HEK293 (cell line): ENCODE measurements around the gene CROCC.
A peak's percentile ranks its signal among the peaks of the same experiment; 100 is the strongest.
"Not testable (repeated sequence)": the region's sequence is repeated elsewhere in the genome, so short reads cannot be mapped to it uniquely, and the experiment has no call there.

Experiments
- CTCF ChIA-PET: fragments of 350-600 bp; formaldehyde crosslinking; extraction: SDS; loops from one replicate; lab custom pipeline; 2021; ENCODE audit warnings: antibody characterized with exemption; lab: Yijun Ruan, JAX
- POLR2A ChIA-PET: fragments of 300-600 bp; formaldehyde crosslinking; extraction: SDS; loops from one replicate; lab custom pipeline; 2020; ENCODE audit warnings: antibody characterized with exemption, inconsistent platforms; lab: Yijun Ruan, JAX
- H3K27ac ChIP-seq: fragments of 200-500 bp; sonication (Bioruptor generic); 2 replicates; pipeline ENCODE4 v1.5.1; 2014; ENCODE audit warnings: low read depth, low read length, control low read depth, inconsistent platforms; ENCODE audit errors: extremely low read depth
- H3K36me3 ChIP-seq, 2 experiments: fragments of 200-500 bp in 1 of 2; sonication (Bioruptor generic) in 1 of 2; 1 replicate in 1 of 2; 2 replicates in 1 of 2; pipeline ENCODE4 v1.5.1; 2014 to 2017; ENCODE audit warnings: inconsistent platforms in 2 of 2, low read length in 2 of 2; ENCODE audit not compliant: control insufficient read depth in 2 of 2, insufficient read depth in 1 of 2
- H3K4me1 ChIP-seq: fragments of 200-500 bp; sonication (Bioruptor generic); 2 replicates; pipeline ENCODE4 v1.5.1; 2014; ENCODE audit warnings: mild to moderate bottlenecking, low read length, inconsistent platforms; ENCODE audit not compliant: control insufficient read depth, insufficient read depth
- H3K4me3 ChIP-seq: 2 replicates; pipeline ENCODE4 v1.5.1; 2011; ENCODE audit warnings: low read depth, mild to moderate bottlenecking, control low read depth, low read length, moderate library complexity
- H3K9me3 ChIP-seq: fragments of 200-500 bp; sonication (Bioruptor generic); 2 replicates; pipeline ENCODE4 v1.5.1; 2014; ENCODE audit warnings: low read depth, low read length, inconsistent platforms; ENCODE audit not compliant: control insufficient read depth, insufficient read depth
- EGR2 ChIP-seq: fragments of 450-650 bp; formaldehyde crosslinking; IDR thresholded peaks from 2 replicates; pipeline ENCODE4 v1.5.1; 2016; ENCODE audit warnings: low read depth, missing biosample characterization, missing genetic modification characterization
- GLIS1 ChIP-seq: fragments of 450-650 bp; formaldehyde crosslinking; IDR thresholded peaks from 2 replicates; pipeline ENCODE4 v1.5.1; 2016; ENCODE audit warnings: missing biosample characterization, missing genetic modification characterization
- ZIC2 ChIP-seq: fragments of 450-650 bp; formaldehyde crosslinking; IDR thresholded peaks from 2 replicates; pipeline ENCODE4 v1.5.1; 2016; ENCODE audit warnings: missing biosample characterization, missing genetic modification characterization
- ZNF214 ChIP-seq: fragments of 450-650 bp; formaldehyde crosslinking; IDR thresholded peaks from 2 replicates; pipeline ENCODE4 v1.5.1; 2017; ENCODE audit warnings: missing biosample characterization, mild to moderate bottlenecking, missing genetic modification characterization, borderline replicate concordance
- ZNF394 ChIP-seq: fragments of 450-650 bp; formaldehyde crosslinking; IDR thresholded peaks from 2 replicates; pipeline ENCODE4 v1.5.1; 2016; ENCODE audit warnings: missing biosample characterization, missing genetic modification characterization, mild to moderate bottlenecking, moderate library complexity, borderline replicate concordance
- ZNF416 ChIP-seq: fragments of 450-650 bp; formaldehyde crosslinking; IDR thresholded peaks from 2 replicates; pipeline ENCODE4 v1.5.1; 2016; ENCODE audit warnings: missing biosample characterization, missing genetic modification characterization
- ZNF600 ChIP-seq: fragments of 450-650 bp; formaldehyde crosslinking; IDR thresholded peaks from 2 replicates; pipeline ENCODE4 v1.5.1; 2016; ENCODE audit warnings: missing biosample characterization, missing genetic modification characterization
- TF ChIP-seq, protein P1 (sequence below): fragments of 450-650 bp; formaldehyde crosslinking; IDR thresholded peaks from 2 replicates; pipeline ENCODE4 v1.5.1; 2016; ENCODE audit warnings: missing biosample characterization, missing genetic modification characterization
- TF ChIP-seq, protein P2 (sequence below): fragments of 450-650 bp; formaldehyde crosslinking; IDR thresholded peaks from 2 replicates; pipeline ENCODE4 v1.5.1; 2017; ENCODE audit warnings: missing biosample characterization, missing genetic modification characterization

CROCC gene

DNA sequence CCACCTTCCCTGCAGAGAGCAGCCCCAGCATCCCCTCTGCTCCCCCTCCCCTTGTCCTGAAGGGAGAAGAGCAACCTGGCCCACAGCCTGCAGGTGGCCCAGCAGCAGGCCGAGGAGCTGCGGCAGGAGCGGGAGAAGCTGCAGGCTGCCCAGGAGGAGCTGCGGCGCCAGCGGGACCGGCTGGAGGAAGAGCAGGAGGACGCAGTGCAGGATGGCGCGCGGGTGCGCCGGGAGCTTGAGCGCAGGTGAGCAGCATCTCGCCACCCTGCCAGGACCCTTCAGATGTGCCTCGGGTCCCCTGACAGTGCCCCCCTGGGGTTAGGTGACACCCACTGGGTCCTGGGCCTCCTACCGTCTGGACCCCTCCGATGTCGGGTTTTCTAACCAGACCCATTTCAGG is 22.3 kb downstream of the CROCC start:
- TF ChIP-seq, protein P1, sequence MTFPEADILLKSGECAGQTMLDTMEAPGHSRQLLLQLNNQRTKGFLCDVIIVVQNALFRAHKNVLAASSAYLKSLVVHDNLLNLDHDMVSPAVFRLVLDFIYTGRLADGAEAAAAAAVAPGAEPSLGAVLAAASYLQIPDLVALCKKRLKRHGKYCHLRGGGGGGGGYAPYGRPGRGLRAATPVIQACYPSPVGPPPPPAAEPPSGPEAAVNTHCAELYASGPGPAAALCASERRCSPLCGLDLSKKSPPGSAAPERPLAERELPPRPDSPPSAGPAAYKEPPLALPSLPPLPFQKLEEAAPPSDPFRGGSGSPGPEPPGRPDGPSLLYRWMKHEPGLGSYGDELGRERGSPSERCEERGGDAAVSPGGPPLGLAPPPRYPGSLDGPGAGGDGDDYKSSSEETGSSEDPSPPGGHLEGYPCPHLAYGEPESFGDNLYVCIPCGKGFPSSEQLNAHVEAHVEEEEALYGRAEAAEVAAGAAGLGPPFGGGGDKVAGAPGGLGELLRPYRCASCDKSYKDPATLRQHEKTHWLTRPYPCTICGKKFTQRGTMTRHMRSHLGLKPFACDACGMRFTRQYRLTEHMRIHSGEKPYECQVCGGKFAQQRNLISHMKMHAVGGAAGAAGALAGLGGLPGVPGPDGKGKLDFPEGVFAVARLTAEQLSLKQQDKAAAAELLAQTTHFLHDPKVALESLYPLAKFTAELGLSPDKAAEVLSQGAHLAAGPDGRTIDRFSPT (tag by site-specific recombination), result no peak
- peak; percentile 42; the same call in 1 of the 2 replicates for TF ChIP-seq ZNF394
- H3K36me3 ChIP-seq, result peaks cover 0 to 45% of the 10 kb centered on the region in 2 experiments; a peak in 2 of 3 replicates
- H3K27ac ChIP-seq, result no peak overlapping the region
- H3K4me3 ChIP-seq, result no peak overlapping the region
- no peaks in the 10 kb centered on the region for H3K4me1 ChIP-seq
- ChIA-PET CTCF (interaction anchor here (1.0 kb wide), 1 partner anchor 22 kb away, joined by 4 read pairs; the partner anchor contains the start of gene CROCC), POLR2A (no interaction called here)
- no peaks in the 10 kb centered on the region for H3K9me3 ChIP-seq

DNA sequence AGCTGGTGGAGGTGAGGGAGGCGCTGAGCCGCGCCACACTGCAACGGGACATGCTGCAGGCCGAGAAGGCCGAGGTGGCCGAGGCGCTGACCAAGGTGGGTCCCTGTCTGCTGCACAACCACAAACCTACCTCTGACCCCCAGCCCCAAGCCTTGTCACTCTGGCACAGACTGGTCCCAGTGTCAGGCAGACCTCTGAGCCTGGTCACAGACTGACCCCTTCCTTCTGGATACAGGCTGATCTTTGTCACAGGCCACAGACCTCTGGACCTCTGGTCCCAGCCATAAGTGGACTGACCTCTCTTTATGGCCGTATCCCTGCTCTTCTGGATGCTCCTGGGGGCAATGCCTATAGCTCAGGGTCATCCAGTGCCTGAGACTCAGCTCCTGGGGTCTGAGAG is 23.8 kb downstream of the CROCC start:
- not testable (repeated sequence) for H3K4me1 ChIP-seq, H3K4me3 ChIP-seq, H3K27ac ChIP-seq, H3K9me3 ChIP-seq
- CTCF ChIA-PET, result interaction anchor here (0.7 to 1.6 kb wide), 3 partner anchors 16 to 336 kb away, joined by 3 to 5 read pairs (median 5); no protein-coding TSS in a partner anchor
- POLR2A ChIA-PET, result interaction anchor here (2.4 kb wide), 1 partner anchor 40 kb away, joined by 5 read pairs; no protein-coding TSS in a partner anchor
- H3K36me3 ChIP-seq, result peaks cover 0 to 43% of the 10 kb centered on the region in 2 experiments; a peak in 2 of 3 replicates

DNA sequence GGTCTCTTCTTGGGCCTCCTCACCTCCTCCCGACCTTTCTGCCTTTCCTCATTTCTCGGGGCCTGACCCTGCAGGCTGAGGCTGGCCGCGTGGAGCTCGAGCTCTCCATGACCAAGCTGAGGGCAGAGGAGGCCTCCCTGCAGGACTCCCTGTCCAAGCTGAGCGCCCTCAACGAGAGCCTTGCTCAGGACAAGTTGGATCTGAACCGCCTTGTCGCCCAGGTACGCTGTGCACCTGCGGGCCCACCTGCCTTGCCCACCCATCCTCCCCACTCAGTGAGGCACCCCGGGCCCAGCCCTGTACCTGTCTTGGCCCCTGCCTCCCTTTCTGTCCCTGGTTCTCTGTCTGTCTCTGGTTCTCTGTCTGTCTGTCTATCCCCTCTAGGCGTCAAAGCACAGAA is 24.5 kb downstream of the CROCC start:
- not testable (repeated sequence) for H3K27ac ChIP-seq

DNA sequence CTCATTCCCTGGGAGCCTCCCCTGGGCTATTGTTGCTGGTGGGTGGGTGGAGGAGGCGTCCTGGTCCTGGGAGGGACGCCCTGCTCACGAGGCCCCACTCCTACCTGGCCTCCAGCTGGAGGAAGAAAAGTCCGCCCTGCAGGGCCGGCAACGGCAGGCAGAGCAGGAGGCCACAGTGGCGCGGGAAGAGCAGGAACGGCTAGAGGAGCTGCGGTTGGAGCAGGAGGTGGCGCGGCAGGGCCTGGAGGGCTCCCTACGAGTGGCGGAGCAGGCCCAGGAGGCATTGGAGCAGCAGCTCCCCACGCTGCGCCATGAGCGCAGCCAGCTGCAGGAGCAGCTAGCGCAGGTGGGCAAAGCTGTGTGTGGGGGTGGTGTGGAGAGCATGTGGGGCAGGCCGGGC is 24.9 kb downstream of the CROCC start:
- no peak overlapping the region for H3K4me3 ChIP-seq
- no peaks in the 10 kb centered on the region for H3K9me3 ChIP-seq
- no peaks in the 10 kb centered on the region for H3K4me1 ChIP-seq
- ChIA-PET CTCF (interaction anchor here (0.6 to 2.0 kb wide), 5 partner anchors 14 to 326 kb away, joined by 3 to 15 read pairs (median 12); no protein-coding TSS in a partner anchor), POLR2A (interaction anchor here (2.4 kb wide), 1 partner anchor 42 kb away, joined by 5 read pairs; no protein-coding TSS in a partner anchor)
- TF ChIP-seq EGR2 (peak; percentile 45), ZNF416 (tag by site-specific recombination) (no peak), ZNF214 (tag by site-specific recombination) (no peak)
- H3K36me3 ChIP-seq, result peaks cover 0 to 43% of the 10 kb centered on the region in 2 experiments; a peak in 1 of 3 replicates
- H3K27ac ChIP-seq, result no peak overlapping the region

More for the DNA sequence above, 24.5 kb downstream of the CROCC start:
- H3K9me3 ChIP-seq, H3K4me3 ChIP-seq, H3K4me1 ChIP-seq: not testable (repeated sequence)
- peaks cover 0 to 43% of the 10 kb centered on the region in 2 experiments; a peak in 1 of 3 replicates for H3K36me3 ChIP-seq
- POLR2A ChIA-PET, result interaction anchor here (2.4 kb wide), 1 partner anchor 41 kb away, joined by 5 read pairs; no protein-coding TSS in a partner anchor
- CTCF ChIA-PET, result interaction anchor here (0.6 to 2.0 kb wide), 4 partner anchors 15 to 226 kb away, joined by 3 to 15 read pairs (median 4); no protein-coding TSS in a partner anchor

DNA sequence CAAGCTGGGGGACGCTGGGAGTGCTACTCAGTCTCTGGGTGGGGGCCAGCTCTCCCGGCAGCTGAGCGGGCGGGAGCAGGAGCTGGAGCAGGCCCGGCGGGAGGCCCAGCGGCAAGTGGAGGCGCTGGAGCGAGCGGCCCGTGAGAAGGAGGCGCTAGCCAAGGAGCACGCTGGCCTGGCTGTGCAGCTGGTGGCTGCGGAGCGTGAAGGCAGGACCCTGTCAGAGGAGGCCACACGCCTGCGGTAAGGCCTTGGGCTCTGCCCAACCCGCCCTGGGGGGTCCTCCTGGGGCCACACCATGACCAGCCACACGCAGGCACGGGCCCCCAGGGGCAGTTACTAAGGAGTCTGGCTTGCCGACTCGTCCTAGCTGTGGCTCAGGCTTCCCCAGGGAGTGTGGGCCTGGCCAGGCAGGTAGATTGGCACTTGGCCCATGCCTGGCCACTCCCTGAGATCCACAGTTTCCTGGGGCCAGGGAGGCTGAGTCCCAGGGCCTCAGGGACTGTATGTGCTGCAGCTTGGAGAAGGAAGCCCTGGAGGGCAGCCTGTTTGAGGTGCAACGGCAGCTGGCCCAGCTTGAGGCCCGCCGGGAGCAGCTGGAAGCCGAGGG is 26.7 kb downstream of the CROCC start:
- H3K27ac ChIP-seq, H3K4me1 ChIP-seq, H3K9me3 ChIP-seq, POLR2A ChIA-PET, H3K4me3 ChIP-seq: not testable (repeated sequence)
- TF ChIP-seq GLIS1 (tag by site-specific recombination) (peak; percentile 93), ZNF600 (tag by site-specific recombination) (0 out of 2 replicates have a peak, but pooled peaks have one; percentile 27), ZIC2 (tag by site-specific recombination) (peak; percentile 65)
- TF ChIP-seq, protein P2, sequence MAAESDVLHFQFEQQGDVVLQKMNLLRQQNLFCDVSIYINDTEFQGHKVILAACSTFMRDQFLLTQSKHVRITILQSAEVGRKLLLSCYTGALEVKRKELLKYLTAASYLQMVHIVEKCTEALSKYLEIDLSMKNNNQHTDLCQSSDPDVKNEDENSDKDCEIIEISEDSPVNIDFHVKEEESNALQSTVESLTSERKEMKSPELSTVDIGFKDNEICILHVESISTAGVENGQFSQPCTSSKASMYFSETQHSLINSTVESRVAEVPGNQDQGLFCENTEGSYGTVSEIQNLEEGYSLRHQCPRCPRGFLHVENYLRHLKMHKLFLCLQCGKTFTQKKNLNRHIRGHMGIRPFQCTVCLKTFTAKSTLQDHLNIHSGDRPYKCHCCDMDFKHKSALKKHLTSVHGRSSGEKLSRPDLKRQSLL (tag by site-specific recombination), result peak; percentile 35; the same call in 1 of the 2 replicates
- CTCF ChIA-PET, result interaction anchor here (0.9 to 2.0 kb wide), 5 partner anchors 88 to 327 kb away, joined by 3 to 15 read pairs (median 12); no protein-coding TSS in a partner anchor
- H3K36me3 ChIP-seq, result peaks cover 0 to 38% of the 10 kb centered on the region in 2 experiments; a peak in 1 of 3 replicates
